GM08714 (cell line): ENCODE results near the gene FHOD3.
"Not testable (repeated sequence)": the region's sequence is repeated elsewhere in the genome, so short reads cannot be mapped to it uniquely, and the experiment has no call there.

Experiments used
- H3K4me3 ChIP-seq: fragments of 200-500 bp; sonication (Bioruptor generic); 2 replicates; pipeline ENCODE4 v1.5.1; 2014; ENCODE audit warnings: mild to moderate bottlenecking, low read length, inconsistent platforms
- ZNF274 ChIP-seq: IDR thresholded peaks from 2 replicates; pipeline ENCODE4 v1.6.1; 2012; ENCODE audit warnings: mild to moderate bottlenecking, low read depth, low read length

The FHOD3 gene

GRCh38 chr18:36759167-36759776 lies 461.8 kb downstream of the FHOD3 start:
- no peak for TF ChIP-seq ZNF274
- H3K4me3 ChIP-seq = no peak overlapping the region

GRCh38 chr18:36760598-36760997 lies 463.1 kb downstream of the FHOD3 start:
- no peak for TF ChIP-seq ZNF274
- no peak overlapping the region for H3K4me3 ChIP-seq

GRCh38 chr18:36761186-36761698 lies 463.7 kb downstream of the FHOD3 start:
- H3K4me3 ChIP-seq = no peak overlapping the region
- no peak for TF ChIP-seq ZNF274

GRCh38 chr18:36762074-36762473 lies 464.6 kb downstream of the FHOD3 start:
- no peak for TF ChIP-seq ZNF274

GRCh38 chr18:36762965-36763364 lies 465.5 kb downstream of the FHOD3 start:
- H3K4me3 ChIP-seq = not testable (repeated sequence)

More at GRCh38 chr18:36762074-36762473, 464.6 kb downstream of the FHOD3 start:
- H3K4me3 ChIP-seq = no peak overlapping the region

GRCh38 chr18:36766836-36767235 lies 469.3 kb downstream of the FHOD3 start:
- no peak overlapping the region for H3K4me3 ChIP-seq
- no peak for TF ChIP-seq ZNF274

- TF ChIP-seq ZNF274 = no peak
Measured at GRCh38 chr18:36769172-36769571, 471.7 kb downstream of the FHOD3 start.

GRCh38 chr18:36769611-36770314 lies 472.2 kb downstream of the FHOD3 start:
- TF ChIP-seq ZNF274 = no peak
- H3K4me3 ChIP-seq = no peak overlapping the region

More at GRCh38 chr18:36769172-36769571, 471.7 kb downstream of the FHOD3 start:
- no peak overlapping the region for H3K4me3 ChIP-seq

GRCh38 chr18:36770315-36770946 lies 472.9 kb downstream of the FHOD3 start:
- no peak overlapping the region for H3K4me3 ChIP-seq
- no peak for TF ChIP-seq ZNF274

GRCh38 chr18:36771245-36771644 lies 473.7 kb downstream of the FHOD3 start:
- H3K4me3 ChIP-seq = no peak overlapping the region
- no peak for TF ChIP-seq ZNF274

GRCh38 chr18:36772241-36772723 lies 474.8 kb downstream of the FHOD3 start:
- TF ChIP-seq ZNF274 = no peak
- no peak overlapping the region for H3K4me3 ChIP-seq

- TF ChIP-seq ZNF274 = no peak
- H3K4me3 ChIP-seq = no peak overlapping the region
Measured at GRCh38 chr18:36775396-36775795, 477.9 kb downstream of the FHOD3 start.

GRCh38 chr18:36776650-36777049 lies 479.1 kb downstream of the FHOD3 start:
- no peak overlapping the region for H3K4me3 ChIP-seq
- no peak for TF ChIP-seq ZNF274

GRCh38 chr18:36777566-36777965 lies 480.1 kb downstream of the FHOD3 start:
- no peak overlapping the region for H3K4me3 ChIP-seq
- no peak for TF ChIP-seq ZNF274

- H3K4me3 ChIP-seq = no peak overlapping the region
- TF ChIP-seq ZNF274 = no peak
Measured at GRCh38 chr18:36780748-36781147, 483.2 kb downstream of the FHOD3 start.
